ENCODE measurements around the gene CSNK1D.
"Not testable (repeated sequence)": the region's sequence is repeated elsewhere in the genome, so short reads cannot be mapped to it uniquely, and the experiment has no call there.

The CSNK1D gene

DNA sequence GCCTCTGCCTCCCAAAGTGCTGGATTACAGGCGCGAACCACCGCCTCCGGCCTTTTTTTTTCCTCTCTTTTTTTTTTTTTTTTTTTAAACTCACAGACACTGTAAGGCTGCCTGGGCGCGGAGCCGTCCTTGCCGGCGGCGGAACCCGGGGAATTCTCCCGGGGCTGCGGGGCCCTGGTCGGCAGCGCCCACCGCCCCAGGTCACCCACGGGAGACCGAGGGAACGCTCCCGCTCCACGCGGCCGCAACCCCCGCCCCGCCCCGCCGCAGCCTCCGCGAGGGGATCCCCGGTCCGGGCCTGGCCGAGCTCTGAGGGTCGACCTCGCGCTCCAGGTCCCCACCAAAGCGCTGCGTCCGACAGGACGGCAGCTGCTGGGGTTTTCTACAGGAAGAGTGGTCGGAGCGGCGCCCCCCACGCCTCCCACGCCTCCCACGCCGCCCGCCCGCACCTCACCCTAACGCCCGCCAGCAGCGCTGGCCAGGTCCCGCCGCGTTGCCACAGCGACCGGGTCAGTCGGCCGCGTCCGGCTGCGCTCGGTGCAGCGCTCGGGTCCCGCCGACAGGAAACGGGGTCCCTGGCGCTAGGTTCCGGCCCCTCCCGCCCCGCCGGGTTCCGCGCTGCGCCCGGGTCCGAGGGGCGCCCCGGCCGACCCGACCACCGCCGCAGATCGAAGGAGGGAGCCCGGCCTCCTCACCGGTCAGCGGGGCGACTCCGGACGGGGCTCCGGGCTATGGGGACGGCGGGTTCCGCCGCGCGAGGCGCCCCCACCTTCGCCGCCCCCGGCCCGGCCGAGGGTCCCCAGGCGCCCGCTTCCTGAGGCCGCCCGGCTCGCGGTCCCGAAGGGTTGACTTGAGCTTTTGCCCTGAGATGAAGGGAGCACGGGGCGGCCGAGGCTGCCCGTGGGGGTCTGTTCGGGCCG, 60.9 kb downstream of the CSNK1D start, which contains the start of gene CCDC57:
Gene CCDC57 (minus strand): TSS at position 512 of the 920 bp plus-strand sequence. CDS start 10,898 bp downstream, outside the sequence.
- peak within 1 kb of the TSS; percentile 71 for H3K4me3 ChIP-seq (ENCODE audit: low read depth, low read length)
- TF ChIP-seq, protein P1, sequence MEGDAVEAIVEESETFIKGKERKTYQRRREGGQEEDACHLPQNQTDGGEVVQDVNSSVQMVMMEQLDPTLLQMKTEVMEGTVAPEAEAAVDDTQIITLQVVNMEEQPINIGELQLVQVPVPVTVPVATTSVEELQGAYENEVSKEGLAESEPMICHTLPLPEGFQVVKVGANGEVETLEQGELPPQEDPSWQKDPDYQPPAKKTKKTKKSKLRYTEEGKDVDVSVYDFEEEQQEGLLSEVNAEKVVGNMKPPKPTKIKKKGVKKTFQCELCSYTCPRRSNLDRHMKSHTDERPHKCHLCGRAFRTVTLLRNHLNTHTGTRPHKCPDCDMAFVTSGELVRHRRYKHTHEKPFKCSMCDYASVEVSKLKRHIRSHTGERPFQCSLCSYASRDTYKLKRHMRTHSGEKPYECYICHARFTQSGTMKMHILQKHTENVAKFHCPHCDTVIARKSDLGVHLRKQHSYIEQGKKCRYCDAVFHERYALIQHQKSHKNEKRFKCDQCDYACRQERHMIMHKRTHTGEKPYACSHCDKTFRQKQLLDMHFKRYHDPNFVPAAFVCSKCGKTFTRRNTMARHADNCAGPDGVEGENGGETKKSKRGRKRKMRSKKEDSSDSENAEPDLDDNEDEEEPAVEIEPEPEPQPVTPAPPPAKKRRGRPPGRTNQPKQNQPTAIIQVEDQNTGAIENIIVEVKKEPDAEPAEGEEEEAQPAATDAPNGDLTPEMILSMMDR (IDR thresholded peaks at IDR 0.05; ENCODE audit: insufficient read depth, low read length, missing control alignments), result no peak
- CTCF ChIA-PET, result interaction anchor here (1.2 to 1.5 kb wide), 3 partner anchors 23 to 28 kb away, joined by 3 read pairs; no protein-coding TSS in a partner anchor
- POLR2A ChIA-PET, result interaction anchor here (1.1 to 9.8 kb wide), 2 partner anchors 11 to 18 kb away, joined by 6 to 101 read pairs; partner anchors contain the start of gene SLC16A3
- DNase-seq (ENCODE audit: low read depth, low spot score), result no peak

DNA sequence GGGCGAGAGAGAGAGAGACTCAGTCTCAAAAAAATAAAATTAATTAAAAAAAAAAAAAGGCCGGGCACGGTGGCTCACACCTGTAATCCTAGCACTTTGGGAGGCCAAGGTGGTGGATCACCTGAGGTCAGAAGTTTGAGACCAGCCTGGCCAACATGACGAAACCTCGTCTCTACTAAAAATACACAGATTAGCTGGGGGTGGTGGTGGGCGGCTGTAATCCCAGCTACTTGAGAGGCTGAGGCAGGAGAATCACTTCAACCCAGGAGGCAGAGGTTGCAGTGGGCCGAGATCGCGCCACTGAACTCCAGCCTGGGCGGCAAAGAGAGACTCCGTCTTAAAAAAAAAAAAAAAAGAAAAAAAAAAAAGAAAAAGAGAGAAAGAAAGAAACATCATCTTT, 62.8 kb downstream of the CSNK1D start:
- POLR2A ChIA-PET, result not testable (repeated sequence)
- CTCF ChIA-PET, result interaction anchor here (1.4 kb wide), 1 partner anchor 21 kb away, joined by 3 read pairs; no protein-coding TSS in a partner anchor

DNA sequence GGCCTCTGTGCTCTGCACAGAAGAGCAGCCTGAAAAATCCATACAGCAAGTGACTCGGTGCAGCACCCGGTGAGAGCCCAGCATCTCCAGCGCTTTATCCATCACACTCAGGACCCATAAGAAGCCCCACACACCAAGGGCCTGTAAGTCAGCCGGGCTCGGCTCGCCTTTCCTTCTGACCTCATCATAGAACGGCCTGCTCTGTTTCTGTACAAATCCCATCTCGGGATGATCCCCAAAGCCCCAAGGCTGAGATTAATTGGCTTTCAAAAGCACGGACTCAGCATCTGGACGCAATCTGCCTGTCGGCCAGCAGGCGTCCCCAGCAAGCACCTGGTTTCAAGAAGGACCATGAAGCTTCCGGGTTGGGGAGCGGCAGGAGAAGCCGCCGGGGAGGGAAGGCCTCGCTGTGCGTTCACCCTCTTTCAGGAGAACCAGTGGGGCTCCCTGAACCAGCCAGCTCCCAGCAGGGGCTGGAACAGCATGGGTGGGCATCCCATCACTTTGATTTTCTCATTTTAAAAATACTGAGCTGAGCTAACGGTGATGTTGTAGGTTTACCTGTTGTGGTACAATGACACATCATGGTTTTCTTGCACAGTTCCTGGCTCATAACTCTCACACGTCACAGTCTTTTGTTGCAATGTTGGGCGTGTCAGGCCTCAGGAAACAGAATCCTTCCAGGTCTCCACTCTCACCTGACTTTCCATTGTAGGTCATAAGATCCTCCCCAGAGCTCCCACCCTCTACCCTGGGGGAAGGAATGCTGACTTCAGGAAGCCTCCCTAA, 67.6 kb downstream of the CSNK1D start:
- DNase-seq (ENCODE audit: low read depth, low spot score), result peak; percentile 50
- ChIA-PET POLR2A (interaction anchor here (0.6 to 2.3 kb wide), 6 partner anchors 15 to 41 kb away, joined by 3 to 20 read pairs (median 4); partner anchors contain the start of gene SLC16A3), CTCF (interaction anchor here (0.7 to 5.2 kb wide), 20 partner anchors 9 to 168 kb away, joined by 3 to 95 read pairs (median 6); partner anchors contain the start of genes DCXR and SLC16A3)
- TF ChIP-seq, protein P1 (IDR thresholded peaks at IDR 0.05; ENCODE audit: insufficient read depth, low read length, missing control alignments), result peak; percentile 79
- no peak overlapping the region for H3K4me3 ChIP-seq (ENCODE audit: low read depth, low read length)

More for the DNA sequence above, 62.8 kb downstream of the CSNK1D start:
- not testable (repeated sequence) for DNase-seq (ENCODE audit: low read depth, low spot score); H3K4me3 ChIP-seq (ENCODE audit: low read depth, low read length)

DNA sequence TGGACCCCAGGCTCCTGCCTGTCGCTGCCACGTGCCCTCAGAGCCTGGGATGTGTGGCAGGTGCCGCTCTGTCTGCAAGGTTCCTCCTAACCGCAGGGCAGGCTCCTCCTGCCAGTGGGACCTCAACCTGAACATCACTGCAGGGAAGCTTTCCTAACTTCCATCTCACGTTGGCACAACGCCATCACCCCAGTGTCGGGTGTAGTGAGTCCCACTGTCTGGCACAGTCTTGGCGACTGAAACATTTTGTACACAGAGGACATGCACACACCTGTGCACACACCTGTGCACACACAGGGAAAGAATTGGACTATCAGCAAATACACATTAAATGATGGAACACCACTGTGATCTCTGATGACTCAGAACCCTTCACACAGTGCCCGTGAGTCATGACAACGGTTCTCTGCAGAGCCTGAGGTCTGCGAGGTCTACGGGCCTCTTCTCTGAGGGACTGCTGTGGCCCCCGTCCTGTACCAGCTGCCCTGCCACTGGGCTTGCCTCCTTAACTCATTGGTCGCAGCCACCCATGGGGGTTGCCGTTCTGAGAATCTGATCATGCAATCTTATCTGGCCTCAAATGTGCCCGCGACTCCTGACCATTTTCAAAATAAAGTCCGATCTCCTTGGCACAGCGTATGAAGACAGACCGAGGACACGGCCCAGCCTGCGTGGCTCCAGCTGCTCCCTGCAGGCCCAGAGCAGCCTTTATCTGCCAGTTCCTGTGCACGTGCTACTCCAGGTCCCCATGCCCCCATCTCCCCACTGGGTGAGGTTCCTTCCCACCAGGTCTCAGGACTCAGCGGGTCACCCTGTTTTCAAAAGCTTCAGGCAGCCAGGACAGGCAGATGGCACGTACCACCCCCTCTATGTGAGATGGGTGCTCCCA, 68.4 kb downstream of the CSNK1D start:
- POLR2A ChIA-PET, result interaction anchor here (0.9 to 2.3 kb wide), 6 partner anchors 16 to 38 kb away, joined by 3 to 20 read pairs (median 5); partner anchors contain the start of gene SLC16A3
- H3K4me3 ChIP-seq (ENCODE audit: low read depth, low read length), result no peak overlapping the region
- no peak for DNase-seq (ENCODE audit: low read depth, low spot score)
- TF ChIP-seq, protein P1 (IDR thresholded peaks at IDR 0.05; ENCODE audit: insufficient read depth, low read length, missing control alignments), result no peak
- CTCF ChIA-PET, result interaction anchor here (0.9 to 5.2 kb wide), 13 partner anchors 9 to 134 kb away, joined by 3 to 95 read pairs (median 8); partner anchors contain the start of gene SLC16A3

DNA sequence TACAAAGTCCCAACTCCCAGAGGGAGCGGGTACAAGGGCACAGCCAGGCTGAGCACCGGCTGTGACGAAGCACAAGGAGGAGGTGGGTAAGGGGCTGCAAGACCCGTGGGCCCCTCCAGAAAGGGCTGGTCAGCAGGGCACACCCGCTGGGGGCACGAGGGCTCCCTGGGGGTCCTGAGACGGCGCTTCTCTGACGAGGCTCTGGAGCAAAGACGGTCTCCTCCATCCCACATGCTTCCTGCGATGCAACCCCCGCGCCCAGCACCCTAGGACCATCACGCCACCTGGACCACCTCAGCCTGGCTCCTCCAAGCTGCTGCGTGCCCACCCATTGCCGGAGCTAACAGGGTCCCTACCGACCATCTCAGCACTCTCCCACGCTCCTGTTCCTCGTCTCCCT, 69.6 kb downstream of the CSNK1D start:
- TF ChIP-seq, protein P1 (IDR thresholded peaks at IDR 0.05; ENCODE audit: insufficient read depth, low read length, missing control alignments), result no peak
- CTCF ChIA-PET, result interaction anchor here (0.9 to 5.2 kb wide), 3 partner anchors 10 to 267 kb away, joined by 3 to 95 read pairs (median 4); partner anchors contain the start of gene PYCR1
- H3K4me3 ChIP-seq (ENCODE audit: low read depth, low read length), result no peak overlapping the region
- DNase-seq (ENCODE audit: low read depth, low spot score), result no peak
- POLR2A ChIA-PET, result interaction anchor here (1.7 kb wide), 1 partner anchor 35 kb away, joined by 5 read pairs; no protein-coding TSS in a partner anchor
